GM21723 (cell line): ENCODE results near the gene S100A7A.

Source experiments
- ATAC-seq: cut with Tn5 transposase; IDR thresholded peaks from one replicate; pipeline ENCODE4 v1.9.1; 2021; ENCODE audit warnings: mild to moderate bottlenecking, moderate library complexity; ENCODE audit not compliant: unreplicated experiment

Gene S100A7A

GRCh38 chr1:153415850-153416570, at the start of gene S100A7A:
Gene S100A7A (plus strand): TSS chr1:153416520. CDS start chr1:153418083, 1,563 bp downstream.
- ATAC-seq = no peak

GRCh38 chr1:153367090-153367489, 49.2 kb upstream of the S100A7A start:
- ATAC-seq = no peak

- ATAC-seq = no peak
Observed at GRCh38 chr1:153368495-153368894, 47.8 kb upstream of the S100A7A start.

- ATAC-seq = no peak
Observed at GRCh38 chr1:153370146-153370545, 46.2 kb upstream of the S100A7A start.

- ATAC-seq = no peak
Observed at GRCh38 chr1:153371231-153371630, 45.1 kb upstream of the S100A7A start.

- ATAC-seq = no peak
Observed at GRCh38 chr1:153372571-153372970, 43.7 kb upstream of the S100A7A start.

GRCh38 chr1:153374071-153374470, 42.2 kb upstream of the S100A7A start:
- ATAC-seq = no peak

GRCh38 chr1:153375511-153375910, 40.8 kb upstream of the S100A7A start, which contains the start of gene S100A12:
Gene S100A12 (minus strand): TSS chr1:153375621. CDS start chr1:153374592, 1,029 bp downstream.
- ATAC-seq = no peak

- no peak for ATAC-seq
Observed at GRCh38 chr1:153379591-153379990, 36.7 kb upstream of the S100A7A start.

GRCh38 chr1:153380711-153381110, 35.6 kb upstream of the S100A7A start:
- ATAC-seq = no peak

- ATAC-seq = no peak
Observed at GRCh38 chr1:153384958-153385580, 31.3 kb upstream of the S100A7A start.

GRCh38 chr1:153386500-153386901, 29.8 kb upstream of the S100A7A start:
- no peak for ATAC-seq

- no peak for ATAC-seq
Observed at GRCh38 chr1:153387001-153387400, 29.3 kb upstream of the S100A7A start.

- no peak for ATAC-seq
Observed at GRCh38 chr1:153387785-153388184, 28.5 kb upstream of the S100A7A start.

GRCh38 chr1:153389401-153389800, 26.9 kb upstream of the S100A7A start:
- ATAC-seq = no peak

- ATAC-seq = no peak
Observed at GRCh38 chr1:153389973-153390879, 26.1 kb upstream of the S100A7A start.

- ATAC-seq = no peak
Observed at GRCh38 chr1:153390938-153391710, 25.2 kb upstream of the S100A7A start, which contains the start of gene S100A8. Gene S100A8 (minus strand): TSS chr1:153391073. CDS start chr1:153390535, 538 bp downstream.

- ATAC-seq = no peak
Observed at GRCh38 chr1:153392258-153392657, 24.1 kb upstream of the S100A7A start.

- no peak for ATAC-seq
Observed at GRCh38 chr1:153392822-153393221, 23.5 kb upstream of the S100A7A start.

GRCh38 chr1:153393926-153394325, 22.4 kb upstream of the S100A7A start:
- no peak for ATAC-seq
